Omental fat pad (tissue), 4 donors: Measurements from ENCODE around the gene FOXO6. TPM values are rescaled to one million over a fixed set of nuclear protein-coding genes. Genes with fewer than 3 reads are reported as not detected.
A peak's percentile ranks its signal among the peaks of the same experiment; 100 is the strongest.

ENCODE experiments used
- ATAC-seq: fragments of 150-250 bp; one replicate; pipeline ENCODE4 v1.9.1; 2016; ENCODE audit warnings: mild to moderate bottlenecking, moderate library complexity; ENCODE audit not compliant: low FRiP score
- DNase-seq: peaks from one replicate; pipeline ENCODE4 v3.0.0-alpha.2; 2019; ENCODE audit warnings: low spot score
- total RNA-seq, 4 donors: library from RNA; depleted of rRNA; stranded (reverse); fragments of >200 nt; gene quantifications; one replicate each; pipeline ENCODE4 v1.1.0, GENCODE V29; 2016
- TF ChIP-seq, protein P1 (sequence below), 3 donors: fragments of 450-650 bp; IDR thresholded peaks; one replicate each; pipeline ENCODE4 v1.5.1; 2016 to 2017; ENCODE audit warnings: antibody characterized with exemption in 3 of 3, mild to moderate bottlenecking in 3 of 3, moderate library complexity in 2 of 3

FOXO6 gene
- total RNA-seq, 4 donors from 2014 or later = 0.12 to 0.93 (median 0.31) TPM; not detected in 1

- DNase-seq (no peak), ATAC-seq (no peak)
- TF ChIP-seq, protein P1, sequence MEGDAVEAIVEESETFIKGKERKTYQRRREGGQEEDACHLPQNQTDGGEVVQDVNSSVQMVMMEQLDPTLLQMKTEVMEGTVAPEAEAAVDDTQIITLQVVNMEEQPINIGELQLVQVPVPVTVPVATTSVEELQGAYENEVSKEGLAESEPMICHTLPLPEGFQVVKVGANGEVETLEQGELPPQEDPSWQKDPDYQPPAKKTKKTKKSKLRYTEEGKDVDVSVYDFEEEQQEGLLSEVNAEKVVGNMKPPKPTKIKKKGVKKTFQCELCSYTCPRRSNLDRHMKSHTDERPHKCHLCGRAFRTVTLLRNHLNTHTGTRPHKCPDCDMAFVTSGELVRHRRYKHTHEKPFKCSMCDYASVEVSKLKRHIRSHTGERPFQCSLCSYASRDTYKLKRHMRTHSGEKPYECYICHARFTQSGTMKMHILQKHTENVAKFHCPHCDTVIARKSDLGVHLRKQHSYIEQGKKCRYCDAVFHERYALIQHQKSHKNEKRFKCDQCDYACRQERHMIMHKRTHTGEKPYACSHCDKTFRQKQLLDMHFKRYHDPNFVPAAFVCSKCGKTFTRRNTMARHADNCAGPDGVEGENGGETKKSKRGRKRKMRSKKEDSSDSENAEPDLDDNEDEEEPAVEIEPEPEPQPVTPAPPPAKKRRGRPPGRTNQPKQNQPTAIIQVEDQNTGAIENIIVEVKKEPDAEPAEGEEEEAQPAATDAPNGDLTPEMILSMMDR (IDR thresholded peaks at IDR 0.05) = no peak
Measured at GRCh38 chr1:41362749-41363590, 1.7 kb downstream of the FOXO6 start.

DNA sequence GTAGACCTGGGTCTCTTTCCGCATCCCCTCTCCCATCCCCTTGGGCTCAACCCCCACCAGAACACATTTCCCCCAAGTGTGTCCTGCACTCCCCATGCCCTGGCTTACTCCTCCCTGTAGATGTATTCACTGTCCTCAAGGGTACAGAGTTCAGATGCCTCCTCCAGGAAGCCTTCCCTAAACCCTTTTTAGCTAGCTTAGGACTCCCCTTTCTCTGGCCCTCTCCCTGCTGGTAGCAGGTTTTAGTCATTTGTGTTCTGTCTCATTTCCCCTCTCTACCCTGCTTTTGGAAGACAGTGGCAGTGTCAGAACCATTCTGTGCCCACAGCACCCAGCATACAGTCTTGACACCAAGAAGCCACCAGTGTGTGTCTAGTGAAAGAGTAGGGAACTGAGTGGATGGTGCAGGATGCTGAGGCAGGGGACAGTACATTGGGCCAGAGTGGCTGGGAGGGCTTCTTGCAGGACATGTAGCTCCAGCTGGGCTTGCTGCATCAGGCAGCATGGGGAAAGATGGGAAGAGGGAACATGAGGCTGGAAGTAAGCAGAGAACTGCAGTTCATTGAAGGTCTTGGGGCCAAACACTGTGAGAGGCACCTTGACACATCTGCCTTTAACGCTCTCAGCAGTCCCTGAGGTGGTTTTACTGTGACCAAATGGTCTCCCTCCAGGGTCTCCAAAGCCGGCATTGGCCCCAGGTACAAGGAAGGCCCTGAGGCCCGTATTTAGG, 2.5 kb downstream of the FOXO6 start:
- DNase-seq (no peak), ATAC-seq (no peak)
- TF ChIP-seq, protein P1 (IDR thresholded peaks at IDR 0.05) = no peak

DNA sequence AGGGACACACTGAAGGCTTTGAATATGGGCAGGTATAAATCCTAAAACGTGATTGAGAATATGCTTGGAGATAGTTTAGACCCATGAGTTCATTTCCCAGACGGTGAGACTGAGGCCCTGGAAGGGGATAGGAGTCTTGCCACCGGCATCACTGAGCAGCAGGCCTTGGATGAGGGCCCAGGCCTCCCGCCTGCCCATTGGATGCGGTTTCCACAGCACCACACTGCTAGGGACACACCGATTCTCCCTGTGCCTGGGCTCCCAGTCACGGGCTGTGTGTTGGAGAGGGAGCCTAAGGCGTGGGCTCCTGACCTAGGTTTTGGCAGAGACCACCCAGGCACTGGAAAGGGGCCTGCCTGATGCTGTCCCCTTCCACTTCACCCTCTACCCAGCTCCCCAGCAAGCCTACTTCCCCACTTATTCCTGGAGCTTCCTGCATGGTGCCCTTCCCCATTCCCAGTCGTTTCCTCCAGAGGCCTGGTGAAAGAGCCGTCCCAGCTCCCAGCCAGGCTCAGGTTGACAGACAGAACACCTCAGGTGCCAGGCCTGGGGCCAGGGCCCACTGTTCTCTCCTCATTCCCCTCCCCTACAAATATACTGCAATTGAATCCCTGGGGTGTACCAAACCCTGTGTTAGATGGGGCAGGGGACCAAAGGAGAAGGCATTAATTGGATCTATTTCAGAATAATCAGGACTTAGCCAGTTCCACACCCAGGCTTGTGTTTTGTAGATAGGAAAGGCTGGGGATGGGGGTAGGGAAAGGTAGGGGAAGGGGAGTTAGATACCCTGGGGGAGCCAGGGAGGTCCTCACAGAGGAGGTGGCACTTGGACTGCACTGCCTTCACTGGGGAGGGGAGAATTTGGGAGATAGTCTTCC, 3.4 kb downstream of the FOXO6 start:
- no peak for ATAC-seq
- no peak for DNase-seq
- TF ChIP-seq, protein P1 (IDR thresholded peaks at IDR 0.05) = no peak

GRCh38 chr1:41365320-41365633, 4.0 kb downstream of the FOXO6 start:
- TF ChIP-seq, protein P1 (IDR thresholded peaks at IDR 0.05) = no peak
- ATAC-seq = no peak

DNA sequence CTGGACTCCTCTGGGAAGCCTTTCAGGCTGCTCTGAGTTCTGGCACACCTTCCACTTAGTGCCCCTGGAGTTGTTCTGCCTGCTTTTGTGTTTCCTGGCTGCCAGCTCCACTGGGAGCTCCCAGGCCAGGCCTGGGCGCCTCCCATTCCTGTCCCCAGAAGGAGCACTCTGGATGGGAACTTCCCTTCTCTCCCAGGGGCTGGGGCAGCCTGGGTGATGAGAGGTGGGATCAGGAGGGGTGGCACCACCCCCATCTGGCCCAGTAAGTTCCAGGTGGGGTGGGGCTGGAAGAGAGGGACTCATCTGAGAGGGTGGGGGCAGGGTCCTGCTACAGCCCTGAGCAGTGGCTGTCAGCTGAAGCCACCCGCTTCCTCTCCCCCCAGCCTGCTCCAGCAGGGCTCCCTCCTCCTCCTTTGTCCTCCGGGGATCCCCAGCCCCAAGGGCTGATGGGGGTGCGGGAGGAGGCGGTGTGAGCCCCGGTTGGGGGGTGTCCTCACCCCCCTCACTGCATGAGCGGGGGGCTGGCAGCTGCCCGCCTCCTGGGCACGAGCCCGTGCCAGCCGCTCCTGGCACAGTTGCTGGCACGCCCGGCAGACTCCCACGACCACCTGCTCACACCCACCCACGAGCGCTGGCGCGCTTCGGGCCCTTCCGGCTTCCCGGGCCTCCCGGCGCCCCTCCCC, 4.7 kb downstream of the FOXO6 start:
- DNase-seq (no peak), ATAC-seq (peak; percentile 4)
- TF ChIP-seq, protein P1 (IDR thresholded peaks at IDR 0.05) = no peak

More at GRCh38 chr1:41365320-41365633, 4.0 kb downstream of the FOXO6 start:
- DNase-seq = no peak
